A549 (cell line): ENCODE measurements around the gene SLC30A1. TPM values are rescaled to one million over a fixed set of nuclear protein-coding genes. Genes with fewer than 3 reads are reported as not detected.

ENCODE experiments used
- ATAC-seq, 2 experiments: fragments of 200-7000 bp in 1 of 2; fragments of >200 bp in 1 of 2; cut with Nextera tagmentation in 1 of 2; cut with Tn5 transposase in 1 of 2; 3 replicates each; pipeline versions ENCODE4 v1.8.0 to v1.9.1; 2018 to 2020; ENCODE audit warnings: mild to moderate bottlenecking in 1 of 2, moderate library complexity in 1 of 2
- CTCF ChIA-PET: fragments of 300-600 bp; sonication (Branson Sonifier 250); formaldehyde crosslinking; extraction: SDS; loops from one replicate; lab custom pipeline; 2021; ENCODE audit warnings: antibody characterized with exemption, inconsistent platforms; lab: Yijun Ruan, JAX
- POLR2A ChIA-PET: fragments of 350-600 bp; formaldehyde crosslinking; extraction: SDS; loops from one replicate; lab custom pipeline; 2021; ENCODE audit warnings: antibody characterized with exemption, inconsistent platforms; lab: Yijun Ruan, JAX
- DNase-seq, 2 experiments: peaks; one replicate each; pipeline versions ENCODE4 v3.0.0 to v3.0.0-alpha.2; 2011 to 2016; ENCODE audit warnings: low read depth in 1 of 2, low spot score in 1 of 2
- FAIRE-seq: peaks from 2 replicates; lab custom pipeline; 2011; peaks lifted over from hg19 to GRCh38; lab: Jason Lieb, UNC
- H3K27ac ChIP-seq, 2 experiments: fragments of >200 bp; sonication (Bioruptor Twin); formaldehyde crosslinking; 3 replicates each; pipeline ENCODE4 v1.5.1; 2016 to 2017
- H3K4me1 ChIP-seq: fragments of >200 bp; sonication (Bioruptor Twin); formaldehyde crosslinking; 3 replicates; pipeline ENCODE4 v1.6.1; 2016
- H3K4me2 ChIP-seq: fragments of >200 bp; sonication (Bioruptor Twin); formaldehyde crosslinking; 3 replicates; pipeline ENCODE4 v1.6.1; 2016
- H3K4me3 ChIP-seq: fragments of >200 bp; sonication (Bioruptor Twin); formaldehyde crosslinking; 3 replicates; pipeline ENCODE4 v1.5.1; 2016
- H3K9me3 ChIP-seq: fragments of >200 bp; sonication (Bioruptor Twin); formaldehyde crosslinking; 3 replicates; pipeline ENCODE4 v1.6.1; 2016
- CBX2 ChIP-seq: fragments of 200-600 bp; sonication (generic); IDR thresholded peaks from 2 replicates; pipeline ENCODE4 v1.6.1; 2016; ENCODE audit warnings: low read depth, mild to moderate bottlenecking, borderline replicate concordance
- CHD2 ChIP-seq: fragments of 150-350 bp; IDR thresholded peaks from 2 replicates; pipeline ENCODE4 v1.6.1; 2014; ENCODE audit warnings: low read length; ENCODE audit not compliant: partially characterized antibody
- CHD4 ChIP-seq: fragments of 200-600 bp; sonication (generic); IDR thresholded peaks from 2 replicates; pipeline ENCODE4 v1.6.1; 2016; ENCODE audit warnings: antibody characterized with exemption, mild to moderate bottlenecking, borderline replicate concordance
- CTCF ChIP-seq: fragments of >200 bp; sonication (Bioruptor Twin); formaldehyde crosslinking; IDR thresholded peaks from 3 replicates; pipeline ENCODE4 v1.5.1; 2016
- EHF ChIP-seq: fragments of 250-450 bp; sonication (Bioruptor Pico); IDR thresholded peaks from 2 replicates; pipeline ENCODE4 v1.5.0; 2020; ENCODE audit warnings: mild to moderate bottlenecking
- EHMT2 ChIP-seq: fragments of 200-600 bp; sonication (generic); IDR thresholded peaks from 2 replicates; pipeline ENCODE4 v1.6.1; 2016; ENCODE audit warnings: antibody characterized with exemption, low read depth, mild to moderate bottlenecking, moderate library complexity
- EP300 ChIP-seq, 2 experiments: fragments of >200 bp; sonication (Bioruptor Twin); formaldehyde crosslinking; IDR thresholded peaks; 2 replicates in 1 of 2; 3 replicates in 1 of 2; pipeline ENCODE4 v1.6.1; 2016 to 2017
- FOSB ChIP-seq: fragments of 250-450 bp; sonication (Bioruptor Pico); IDR thresholded peaks from 2 replicates; pipeline ENCODE4 v1.5.0; 2020; ENCODE audit warnings: mild to moderate bottlenecking, moderate library complexity
- HDAC2 ChIP-seq: fragments of 200-600 bp; sonication (generic); IDR thresholded peaks from 2 replicates; pipeline ENCODE4 v1.6.1; 2016
- HEYL ChIP-seq: fragments of 250-450 bp; sonication (Bioruptor Pico); IDR thresholded peaks from 2 replicates; pipeline ENCODE4 v1.8.0; 2021; ENCODE audit warnings: mild to moderate bottlenecking, moderate library complexity
- HOXB5 ChIP-seq: fragments of 250-450 bp; sonication (Bioruptor Pico); IDR thresholded peaks from 2 replicates; pipeline ENCODE4 v1.5.0; 2020; ENCODE audit warnings: mild to moderate bottlenecking, moderate library complexity
- JUNB ChIP-seq: fragments of >200 bp; sonication (Bioruptor Twin); formaldehyde crosslinking; IDR thresholded peaks from 2 replicates; pipeline ENCODE4 v1.6.1; 2016
- KDM1A ChIP-seq: fragments of 200-600 bp; sonication (generic); IDR thresholded peaks from 2 replicates; pipeline ENCODE4 v1.6.1; 2016; ENCODE audit warnings: low read depth, mild to moderate bottlenecking
- MAFK ChIP-seq: fragments of 450-650 bp; IDR thresholded peaks from 2 replicates; pipeline ENCODE4 v1.6.1; 2014; ENCODE audit not compliant: partially characterized antibody
- MAZ ChIP-seq: fragments of 150-350 bp; IDR thresholded peaks from 2 replicates; pipeline ENCODE4 v1.6.1; 2014; ENCODE audit warnings: antibody characterized with exemption, low read depth, low read length, borderline replicate concordance
- MYC ChIP-seq: IDR thresholded peaks from 2 replicates; pipeline ENCODE4 v1.6.1; 2012; ENCODE audit warnings: mild to moderate bottlenecking, inconsistent platforms, low read length, improper control_type of control experiment, borderline replicate concordance
- NPAS2 ChIP-seq: fragments of 250-450 bp; sonication (Bioruptor Pico); IDR thresholded peaks from 2 replicates; pipeline ENCODE4 v1.8.0; 2022; ENCODE audit warnings: mild to moderate bottlenecking, moderate library complexity, borderline replicate concordance
- PHF8 ChIP-seq: fragments of 200-600 bp; sonication (generic); IDR thresholded peaks from 2 replicates; pipeline ENCODE4 v1.6.1; 2016; ENCODE audit warnings: low read depth, mild to moderate bottlenecking, antibody characterized with exemption, moderate library complexity, borderline replicate concordance
- RARB ChIP-seq: fragments of 250-450 bp; sonication (Bioruptor Pico); IDR thresholded peaks from 2 replicates; pipeline ENCODE4 v1.8.0; 2021; ENCODE audit warnings: mild to moderate bottlenecking, moderate library complexity
- RFX5 ChIP-seq: fragments of 450-650 bp; IDR thresholded peaks from 2 replicates; pipeline ENCODE4 v1.7.1; 2014; ENCODE audit warnings: antibody characterized with exemption, mild to moderate bottlenecking, moderate library complexity
- TFCP2L1 ChIP-seq: fragments of 250-450 bp; sonication (Bioruptor Pico); IDR thresholded peaks from 2 replicates; pipeline ENCODE4 v1.5.0; 2021; ENCODE audit warnings: mild to moderate bottlenecking
- ZFP36 ChIP-seq: fragments of 450-650 bp; IDR thresholded peaks from 2 replicates; pipeline ENCODE4 v1.6.1; 2014; ENCODE audit warnings: borderline replicate concordance; ENCODE audit not compliant: partially characterized antibody
- ZNF302 ChIP-seq: fragments of 250-450 bp; sonication (Bioruptor Pico); IDR thresholded peaks from 2 replicates; pipeline ENCODE4 v1.9.0; 2021; ENCODE audit warnings: inconsistent platforms, mild to moderate bottlenecking, moderate library complexity
- WGBS: methylation state at CpG from one replicate; pipeline ENCODE4 v1.1.6; 2017; ENCODE audit errors: missing lambda C conversion rate; 5-methylcytosine and 5-hydroxymethylcytosine counted together
- polyA plus RNA-seq, 4 experiments: library from polyadenylated mRNA; depleted of rRNA in 3 of 4; stranded (reverse); fragments of >200 nt; fragmentation: RNase III in 1 of 4; extraction: RNeasy Plus Mini Kit Qiagen cat#74134 plus additional on column Dnase treatment in 1 of 4; gene quantifications; 2 replicates in 3 of 4; 3 replicates in 1 of 4; pipeline ENCODE4 v1.2.3, GENCODE V29; 2011 to 2017
- TF ChIP-seq, protein P1 (sequence below): fragments of >200 bp; sonication (Bioruptor Twin); formaldehyde crosslinking; IDR thresholded peaks from 3 replicates; pipeline ENCODE4 v1.6.1; 2016
- TF ChIP-seq, protein P2 (sequence below): fragments of 250-450 bp; sonication (Bioruptor Pico); IDR thresholded peaks from 2 replicates; pipeline ENCODE4 v1.5.0; 2021; ENCODE audit warnings: mild to moderate bottlenecking, moderate library complexity, borderline replicate concordance
- TF ChIP-seq, protein P3 (sequence below): fragments of 150-350 bp; IDR thresholded peaks from 2 replicates; pipeline ENCODE4 v1.6.1; 2014; ENCODE audit warnings: low read depth, mild to moderate bottlenecking, low read length

SLC30A1 gene
- polyA plus RNA-seq, 2 of the 4 experiments (the other 2 are of a cell fraction) = 20.6 to 27.0 TPM

DNA sequence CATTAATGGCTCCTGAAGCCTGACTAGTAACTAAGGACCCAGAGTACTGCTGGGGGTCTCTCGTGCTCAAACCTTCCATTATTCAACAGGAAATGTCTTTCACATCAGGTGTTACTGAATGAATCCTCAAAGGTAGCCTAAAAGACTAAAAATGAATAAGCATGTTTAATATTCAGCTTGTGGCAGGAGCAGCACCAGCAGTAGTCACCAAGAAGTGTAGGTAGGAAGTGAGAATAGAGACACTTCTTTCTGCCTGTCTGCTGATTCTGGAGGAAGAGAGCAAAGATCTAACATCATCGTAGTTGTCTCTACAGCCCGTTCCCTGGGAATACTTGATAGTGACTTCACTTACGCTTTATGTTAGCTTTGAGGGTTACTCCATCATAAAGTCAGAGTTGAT is 7.6 kb upstream of the SLC30A1 start:
- no peak overlapping the region for H3K27ac ChIP-seq
- POLR2A ChIA-PET = no interaction called here
- H3K4me1 ChIP-seq = 0 out of 3 replicates have a peak, but pooled peaks cover 6% of the 10 kb centered on the region
- CTCF ChIA-PET = no interaction called here
- FAIRE-seq = no peak
- TF ChIP-seq NPAS2 (CRISPR knock-in tag) (no peak), PHF8 (no peak), MAZ (no peak), HDAC2 (no peak), EHMT2 (no peak), EP300 (IDR thresholded peaks at IDR 0.05) (no peak), MYC (no peak), MAFK (no peak), HEYL (CRISPR knock-in tag) (no peak)
- no peak overlapping the region for H3K4me2 ChIP-seq
- no peaks in the 10 kb centered on the region for H3K9me3 ChIP-seq
- no peak for DNase-seq
- 72% methylated on average over 4 of the region's 4 CpGs for WGBS
- no peak overlapping the region for H3K4me3 ChIP-seq
- ATAC-seq = no peak

DNA sequence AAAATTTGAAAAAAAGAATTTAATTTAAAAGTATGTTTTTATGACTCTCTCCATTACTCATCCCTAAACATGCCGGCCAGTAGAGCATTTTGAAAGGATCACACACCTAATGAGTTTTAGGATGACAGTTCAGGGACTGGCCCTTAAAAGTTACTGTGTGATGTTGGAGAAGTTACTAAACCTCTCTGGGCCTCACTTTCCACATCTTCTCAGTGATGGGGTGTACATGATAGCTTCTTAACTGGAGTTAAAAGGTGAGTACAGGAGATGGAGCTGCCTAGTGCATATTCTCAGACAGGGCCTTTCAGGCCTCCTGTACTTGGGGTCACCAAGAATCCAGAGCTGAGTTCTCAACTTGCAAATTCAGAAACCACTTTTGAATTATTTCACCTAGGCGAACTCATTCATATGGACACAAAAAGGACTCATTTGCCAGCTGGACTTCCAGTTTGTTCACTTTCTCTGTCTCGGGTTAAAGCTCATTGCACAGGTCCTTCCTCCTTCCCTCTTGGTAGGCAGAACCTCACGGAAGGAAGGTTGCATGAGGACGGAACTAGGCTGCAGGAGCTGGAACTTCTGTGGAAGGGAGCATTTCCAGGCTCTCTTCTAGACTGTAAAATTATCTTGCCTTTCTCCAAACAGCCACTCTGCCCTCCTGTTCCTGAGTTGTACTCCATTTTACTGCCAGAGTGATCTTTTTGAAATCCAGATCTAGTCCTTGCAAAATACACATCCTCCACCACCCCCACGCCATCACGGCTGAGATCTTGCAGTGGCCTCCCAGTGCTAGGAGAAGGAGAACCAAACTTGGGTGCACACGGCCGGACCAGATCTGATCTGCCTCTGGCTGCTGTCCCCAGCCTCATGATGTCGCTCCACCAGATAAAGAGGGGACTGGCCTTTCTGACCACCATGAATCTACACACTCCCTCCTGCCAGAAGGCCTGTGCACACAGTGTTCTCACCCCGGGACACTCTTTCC is 4.3 kb upstream of the SLC30A1 start:
- Histone ChIP-seq H3K4me2 (no peak overlapping the region), H3K9me3 (no peaks in the 10 kb centered on the region), H3K27ac (no peak overlapping the region), H3K4me1 (peaks cover 7% of the 10 kb centered on the region; the same call in 2 of the 3 replicates), H3K4me3 (no peak overlapping the region)
- FAIRE-seq (no peak), DNase-seq (no peak), ATAC-seq (no peak)
- CTCF ChIA-PET = interaction anchor here (0.8 to 1.6 kb wide), 3 partner anchors 22 to 72 kb away, joined by 3 to 4 read pairs (median 3); no protein-coding TSS in a partner anchor
- 89% methylated on average over 11 of the region's 11 CpGs for WGBS
- POLR2A ChIA-PET = interaction anchor here (0.5 kb wide), 1 partner anchor 10 kb away, joined by 4 read pairs; no protein-coding TSS in a partner anchor
- TF ChIP-seq NPAS2 (CRISPR knock-in tag) = no peak
- TF ChIP-seq ZFP36 = no peak
- TF ChIP-seq KDM1A = no peak
- no peak for TF ChIP-seq MAFK
- TF ChIP-seq CHD2 = no peak
- TF ChIP-seq ZNF302 (CRISPR knock-in tag) = no peak
- no peak for TF ChIP-seq CHD4
- TF ChIP-seq, protein P1, sequence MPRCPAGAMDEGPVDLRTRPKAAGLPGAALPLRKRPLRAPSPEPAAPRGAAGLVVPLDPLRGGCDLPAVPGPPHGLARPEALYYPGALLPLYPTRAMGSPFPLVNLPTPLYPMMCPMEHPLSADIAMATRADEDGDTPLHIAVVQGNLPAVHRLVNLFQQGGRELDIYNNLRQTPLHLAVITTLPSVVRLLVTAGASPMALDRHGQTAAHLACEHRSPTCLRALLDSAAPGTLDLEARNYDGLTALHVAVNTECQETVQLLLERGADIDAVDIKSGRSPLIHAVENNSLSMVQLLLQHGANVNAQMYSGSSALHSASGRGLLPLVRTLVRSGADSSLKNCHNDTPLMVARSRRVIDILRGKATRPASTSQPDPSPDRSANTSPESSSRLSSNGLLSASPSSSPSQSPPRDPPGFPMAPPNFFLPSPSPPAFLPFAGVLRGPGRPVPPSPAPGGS = no peak
- no peak for TF ChIP-seq RFX5
- TF ChIP-seq RARB (CRISPR knock-in tag) = no peak
- TF ChIP-seq FOSB (CRISPR knock-in tag) = no peak
- TF ChIP-seq TFCP2L1 (CRISPR knock-in tag) = no peak
- no peak for TF ChIP-seq HDAC2
- TF ChIP-seq CBX2 = no peak
- TF ChIP-seq JUNB = no peak
- no peak for TF ChIP-seq HOXB5
- TF ChIP-seq, protein P2, sequence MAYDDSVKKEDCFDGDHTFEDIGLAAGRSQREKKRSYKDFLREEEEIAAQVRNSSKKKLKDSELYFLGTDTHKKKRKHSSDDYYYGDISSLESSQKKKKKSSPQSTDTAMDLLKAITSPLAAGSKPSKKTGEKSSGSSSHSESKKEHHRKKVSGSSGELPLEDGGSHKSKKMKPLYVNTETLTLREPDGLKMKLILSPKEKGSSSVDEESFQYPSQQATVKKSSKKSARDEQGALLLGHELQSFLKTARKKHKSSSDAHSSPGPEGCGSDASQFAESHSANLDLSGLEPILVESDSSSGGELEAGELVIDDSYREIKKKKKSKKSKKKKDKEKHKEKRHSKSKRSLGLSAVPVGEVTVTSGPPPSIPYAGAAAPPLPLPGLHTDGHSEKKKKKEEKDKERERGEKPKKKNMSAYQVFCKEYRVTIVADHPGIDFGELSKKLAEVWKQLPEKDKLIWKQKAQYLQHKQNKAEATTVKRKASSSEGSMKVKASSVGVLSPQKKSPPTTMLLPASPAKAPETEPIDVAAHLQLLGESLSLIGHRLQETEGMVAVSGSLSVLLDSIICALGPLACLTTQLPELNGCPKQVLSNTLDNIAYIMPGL (CRISPR knock-in tag) = no peak
- no peak for TF ChIP-seq EHF (CRISPR knock-in tag)
- no peak for TF ChIP-seq CTCF
- TF ChIP-seq, protein P3, sequence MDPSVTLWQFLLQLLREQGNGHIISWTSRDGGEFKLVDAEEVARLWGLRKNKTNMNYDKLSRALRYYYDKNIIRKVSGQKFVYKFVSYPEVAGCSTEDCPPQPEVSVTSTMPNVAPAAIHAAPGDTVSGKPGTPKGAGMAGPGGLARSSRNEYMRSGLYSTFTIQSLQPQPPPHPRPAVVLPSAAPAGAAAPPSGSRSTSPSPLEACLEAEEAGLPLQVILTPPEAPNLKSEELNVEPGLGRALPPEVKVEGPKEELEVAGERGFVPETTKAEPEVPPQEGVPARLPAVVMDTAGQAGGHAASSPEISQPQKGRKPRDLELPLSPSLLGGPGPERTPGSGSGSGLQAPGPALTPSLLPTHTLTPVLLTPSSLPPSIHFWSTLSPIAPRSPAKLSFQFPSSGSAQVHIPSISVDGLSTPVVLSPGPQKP = no peak
